Astrocyte of the cerebellum (primary cell): Measurements from ENCODE around the gene LRCH1.

Experiments
- DNase-seq: peaks from one replicate; pipeline ENCODE4 v3.0.0-alpha.2; 2011; ENCODE audit warnings: low read depth
- H3K4me3 ChIP-seq: 2 replicates; pipeline ENCODE4 v1.5.1; 2011; ENCODE audit warnings: mild to moderate bottlenecking, low read depth, low read length, moderate library complexity
- in situ Hi-C: cut with HindIII; loops from 2 replicates; pipeline ENCODE4 v1.10.0; 2017; ENCODE audit warnings: low sequenced_read_pairs
- TF ChIP-seq, protein P1 (sequence below): IDR thresholded peaks from 2 replicates; pipeline ENCODE4 v1.5.1; 2012; ENCODE audit warnings: low read length, low read depth, moderate library complexity, mild to moderate bottlenecking; ENCODE audit errors: missing control alignments

LRCH1 gene

DNA sequence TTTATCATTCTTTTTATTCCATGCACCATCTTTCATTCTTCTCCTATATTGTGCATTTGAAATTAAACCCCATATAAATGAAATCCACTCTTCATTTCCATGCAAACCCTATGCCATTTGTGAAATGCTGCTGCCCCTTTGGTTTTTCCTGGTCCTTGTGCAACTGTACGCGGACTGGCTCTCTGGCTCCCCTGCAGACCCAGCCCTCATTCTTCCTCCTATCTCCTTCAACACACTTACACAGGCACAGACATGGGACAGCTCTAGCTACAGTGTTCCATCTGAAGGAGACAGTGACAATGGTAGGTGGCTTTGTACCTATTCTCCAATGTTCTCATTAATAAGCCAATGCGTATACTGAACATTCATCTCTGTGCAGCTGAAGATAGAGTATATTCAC, 162.4 kb downstream of the LRCH1 start:
- TF ChIP-seq, protein P1, sequence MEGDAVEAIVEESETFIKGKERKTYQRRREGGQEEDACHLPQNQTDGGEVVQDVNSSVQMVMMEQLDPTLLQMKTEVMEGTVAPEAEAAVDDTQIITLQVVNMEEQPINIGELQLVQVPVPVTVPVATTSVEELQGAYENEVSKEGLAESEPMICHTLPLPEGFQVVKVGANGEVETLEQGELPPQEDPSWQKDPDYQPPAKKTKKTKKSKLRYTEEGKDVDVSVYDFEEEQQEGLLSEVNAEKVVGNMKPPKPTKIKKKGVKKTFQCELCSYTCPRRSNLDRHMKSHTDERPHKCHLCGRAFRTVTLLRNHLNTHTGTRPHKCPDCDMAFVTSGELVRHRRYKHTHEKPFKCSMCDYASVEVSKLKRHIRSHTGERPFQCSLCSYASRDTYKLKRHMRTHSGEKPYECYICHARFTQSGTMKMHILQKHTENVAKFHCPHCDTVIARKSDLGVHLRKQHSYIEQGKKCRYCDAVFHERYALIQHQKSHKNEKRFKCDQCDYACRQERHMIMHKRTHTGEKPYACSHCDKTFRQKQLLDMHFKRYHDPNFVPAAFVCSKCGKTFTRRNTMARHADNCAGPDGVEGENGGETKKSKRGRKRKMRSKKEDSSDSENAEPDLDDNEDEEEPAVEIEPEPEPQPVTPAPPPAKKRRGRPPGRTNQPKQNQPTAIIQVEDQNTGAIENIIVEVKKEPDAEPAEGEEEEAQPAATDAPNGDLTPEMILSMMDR = no peak
- no peak for DNase-seq
- in situ Hi-C loops = no loop called here
- H3K4me3 ChIP-seq = no peak overlapping the region

DNA sequence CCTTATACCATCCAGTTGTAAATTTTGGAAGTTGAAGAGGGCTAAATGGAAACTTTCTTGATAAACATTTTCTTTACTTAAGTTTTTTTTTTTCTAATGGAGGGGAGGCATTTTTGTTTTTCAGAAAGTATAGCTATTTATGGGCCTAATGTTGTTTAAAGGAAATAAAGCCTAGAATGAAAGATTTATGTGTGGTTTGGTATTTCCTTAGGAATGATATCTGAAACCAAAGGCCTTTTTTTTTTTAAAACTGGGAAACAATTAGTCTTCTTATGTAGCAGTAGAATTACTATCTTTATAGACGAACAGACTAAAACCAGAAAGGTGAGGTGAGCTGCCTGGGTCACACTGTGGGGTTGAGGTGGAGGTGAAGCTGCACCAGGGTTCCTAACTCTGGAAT, 163.9 kb downstream of the LRCH1 start:
- DNase-seq = no peak
- no peak overlapping the region for H3K4me3 ChIP-seq
- TF ChIP-seq, protein P1 = no peak
- in situ Hi-C loops = no loop called here

DNA sequence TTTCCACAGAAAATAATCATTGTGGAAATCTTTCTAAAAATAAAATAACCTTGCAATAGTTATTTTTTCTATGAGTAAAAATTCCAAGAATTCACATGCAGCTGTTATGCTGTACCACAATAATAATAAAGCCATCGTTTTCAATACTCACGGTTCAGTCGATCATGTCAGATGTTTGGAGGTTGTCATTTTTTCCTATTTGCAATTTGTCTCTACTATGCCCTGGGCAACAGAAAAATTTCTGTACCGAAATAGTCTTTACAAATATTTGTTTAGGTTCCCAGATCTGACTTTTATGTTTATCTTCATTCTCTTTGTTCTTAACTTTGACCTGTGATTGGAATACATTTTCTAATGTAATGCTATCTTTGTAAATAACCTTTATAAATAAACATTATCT, 164.3 kb downstream of the LRCH1 start:
- H3K4me3 ChIP-seq = no peak overlapping the region
- TF ChIP-seq, protein P1 = no peak
- in situ Hi-C loops = no loop called here
- DNase-seq = no peak

DNA sequence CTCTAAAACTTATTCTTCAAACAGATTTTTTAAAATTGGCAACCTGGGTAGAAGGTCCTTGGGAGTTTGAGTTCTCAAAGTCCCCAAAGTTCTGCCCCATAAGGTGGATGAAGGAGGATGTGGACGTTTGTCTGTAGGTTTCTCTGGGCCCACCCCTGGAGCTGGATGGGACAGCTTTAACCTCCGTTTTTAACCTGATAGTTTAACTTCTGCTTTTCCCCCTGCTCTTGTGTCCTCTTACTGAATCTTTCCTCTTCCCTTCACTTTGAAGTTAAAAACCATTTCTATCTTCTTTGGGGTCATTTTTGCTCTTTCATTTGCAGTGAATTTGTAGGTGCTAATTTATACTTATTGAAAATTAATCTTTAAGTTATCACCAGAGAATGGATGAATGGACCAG, 164.9 kb downstream of the LRCH1 start:
- H3K4me3 ChIP-seq = no peak overlapping the region
- no peak for DNase-seq
- TF ChIP-seq, protein P1 = no peak
- in situ Hi-C loops = no loop called here

DNA sequence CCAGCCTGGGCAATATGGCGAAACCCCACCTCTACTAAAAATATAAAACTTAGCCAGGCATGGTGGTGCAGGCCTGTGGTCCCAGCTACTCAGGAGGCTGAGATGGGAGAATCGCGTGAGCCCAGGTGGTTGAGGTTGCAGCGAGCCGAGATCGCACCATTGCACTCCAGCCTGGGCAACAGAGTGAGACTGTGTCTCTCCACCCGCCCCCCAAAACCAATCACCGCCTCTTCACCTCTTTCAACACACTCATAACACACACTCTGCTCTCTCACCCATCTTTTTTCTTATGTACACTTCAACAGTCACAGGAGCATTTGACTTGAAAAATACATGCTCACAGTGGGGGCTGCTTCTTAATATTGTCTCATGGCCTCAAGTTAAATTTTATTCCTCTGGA, 167.2 kb downstream of the LRCH1 start:
- in situ Hi-C loops = no loop called here
- no peak for DNase-seq
- TF ChIP-seq, protein P1 = no peak
- H3K4me3 ChIP-seq = no peak overlapping the region

DNA sequence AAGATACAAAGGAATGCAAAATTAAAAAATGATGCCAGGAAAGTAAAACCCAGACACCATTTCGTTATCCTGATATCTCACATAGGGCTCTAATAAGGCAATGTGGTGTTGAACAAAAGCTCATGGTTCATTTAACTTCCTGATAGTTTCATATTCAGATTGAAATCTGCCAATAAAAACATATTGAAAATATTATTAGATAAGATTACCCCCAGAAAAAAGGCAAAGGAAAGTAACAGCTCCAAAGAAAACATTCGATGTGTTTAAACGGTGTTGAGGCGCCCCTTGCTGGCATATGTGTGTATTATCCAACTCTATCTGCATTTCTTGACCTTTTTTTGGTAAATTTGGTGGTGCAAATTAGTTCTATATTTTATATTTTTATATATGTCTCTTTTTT, 168.1 kb downstream of the LRCH1 start:
- peak; percentile 28 for DNase-seq

DNA sequence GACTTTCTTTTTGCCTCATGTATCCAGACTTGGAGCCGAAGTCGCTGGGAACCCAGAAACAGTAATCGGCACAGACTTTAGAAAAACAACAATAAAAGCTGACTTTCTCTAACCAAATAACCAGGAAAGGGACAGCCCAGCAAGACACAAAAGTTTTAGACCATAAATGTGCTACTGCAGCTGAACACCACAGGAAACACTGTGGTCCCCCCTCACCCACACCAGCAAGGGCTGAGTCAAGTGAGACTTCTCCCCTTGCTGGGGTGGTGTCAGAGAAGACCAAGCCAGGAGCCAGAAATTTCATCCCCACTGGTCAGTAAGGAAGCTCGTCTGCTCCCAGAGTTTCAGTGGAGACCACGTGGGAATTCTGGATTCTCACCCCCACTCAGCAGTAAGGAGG, 173.4 kb downstream of the LRCH1 start:
- in situ Hi-C loops = no loop called here
- no peak for DNase-seq
- TF ChIP-seq, protein P1 = no peak
- no peak overlapping the region for H3K4me3 ChIP-seq

More for the DNA sequence above, 168.1 kb downstream of the LRCH1 start:
- in situ Hi-C loops = no loop called here
- H3K4me3 ChIP-seq = no peak overlapping the region
- TF ChIP-seq, protein P1 = peak; percentile 55
